B cell (primary cell): ENCODE measurements around the gene NPY4R. TPM values are rescaled to one million over a fixed set of nuclear protein-coding genes. Genes with fewer than 3 reads are reported as not detected.
"Not testable (repeated sequence)": the region's sequence is repeated elsewhere in the genome, so short reads cannot be mapped to it uniquely, and the experiment has no call there.

Experiments used
- ATAC-seq: fragments of 200-7000 bp; cut with Tn5 transposase; one replicate; pipeline ENCODE4 v1.10.0; 2021; ENCODE audit warnings: low read depth, mild to moderate bottlenecking, moderate number of reproducible peaks, moderate library complexity
- CTCF ChIA-PET: fragments of 350-600 bp; sonication (Branson Sonifier 250); formaldehyde crosslinking; loops from one replicate; lab custom pipeline; 2021; ENCODE audit warnings: antibody characterized with exemption, inconsistent platforms; lab: Charles Lee
- POLR2A ChIA-PET: fragments of 350-600 bp; sonication (Branson Sonifier 250); formaldehyde crosslinking; loops from one replicate; lab custom pipeline; 2021; ENCODE audit warnings: antibody characterized with exemption; lab: Charles Lee
- DNase-seq: peaks from one replicate; pipeline ENCODE4 v3.0.0; 2013
- H2AFZ ChIP-seq: 2 replicates; pipeline ENCODE4 v1.6.1; 2012; ENCODE audit warnings: mild to moderate bottlenecking, low read depth, low read length; ENCODE audit not compliant: insufficient read depth, poor library complexity, severe bottlenecking
- H3K27ac ChIP-seq, 2 donors: 1 replicate in 1 of 2; 2 replicates in 1 of 2; pipeline ENCODE4 v1.5.1; 2012 to 2013; ENCODE audit warnings: low read length in 2 of 2, mild to moderate bottlenecking in 2 of 2, moderate library complexity in 1 of 2
- H3K27me3 ChIP-seq, 4 experiments: fragments of 200-600 bp in 1 of 4; sonication (generic) in 1 of 4; replicated peaks in 1 of 4; 1 replicate in 2 of 4; 2 replicates in 2 of 4; pipeline versions ENCODE4 v1.6.1 to v1.7.0; 2013 to 2016; ENCODE audit warnings: low read length in 3 of 4, mild to moderate bottlenecking in 2 of 4, mixed read lengths in 1 of 4, moderate library complexity in 1 of 4; ENCODE audit not compliant: insufficient read depth in 4 of 4, control insufficient read depth in 3 of 4; ENCODE audit errors: control extremely low read depth in 1 of 4
- H3K36me3 ChIP-seq, 2 experiments: replicated peaks in 1 of 2; 1 replicate in 1 of 2; 2 replicates in 1 of 2; pipeline versions ENCODE4 v1.6.1 to v1.7.1; 2013; ENCODE audit warnings: low read length in 1 of 2; ENCODE audit not compliant: insufficient read depth in 2 of 2, control insufficient read depth in 1 of 2; ENCODE audit errors: control extremely low read depth in 1 of 2, extremely low read depth in 1 of 2
- H3K4me1 ChIP-seq, 2 donors: fragments of 200-600 bp in 1 of 2; sonication (generic) in 1 of 2; 1 replicate in 1 of 2; 2 replicates in 1 of 2; pipeline versions ENCODE4 v1.5.1 to v1.6.1; 2013 to 2017; ENCODE audit warnings: low read length in 2 of 2; ENCODE audit not compliant: control insufficient read depth in 2 of 2, insufficient read depth in 2 of 2
- H3K4me2 ChIP-seq: replicated peaks from 2 replicates; pipeline ENCODE3; 2012; ENCODE audit warnings: mild to moderate bottlenecking, low read depth, low read length; ENCODE audit not compliant: poor library complexity, severe bottlenecking
- H3K4me3 ChIP-seq, 5 experiments: fragments of 200-600 bp in 1 of 5; sonication (generic) in 1 of 5; 1 replicate in 3 of 5; 2 replicates in 2 of 5; pipeline versions ENCODE4 v1.5.1 to v1.7.0; 2011 to 2016; ENCODE audit warnings: low read length in 4 of 5, mild to moderate bottlenecking in 4 of 5, low read depth in 2 of 5, control low read depth in 1 of 5, moderate library complexity in 1 of 5; ENCODE audit not compliant: insufficient read depth in 1 of 5; ENCODE audit errors: control extremely low read depth in 1 of 5, extremely low read depth in 1 of 5
- H3K79me2 ChIP-seq: fragments of 200-600 bp; sonication (generic); one replicate; pipeline ENCODE4 v1.6.0; 2016; ENCODE audit warnings: low read length; ENCODE audit not compliant: control insufficient read depth, insufficient read depth
- H3K9ac ChIP-seq: fragments of 200-600 bp; sonication (generic); 2 replicates; pipeline ENCODE4 v1.6.1; 2017; ENCODE audit warnings: mild to moderate bottlenecking, low read length, moderate library complexity
- H3K9me3 ChIP-seq, 3 donors: one replicate each; pipeline versions ENCODE4 v1.6.1 to v1.7.1; 2013; ENCODE audit warnings: low read length in 2 of 3; ENCODE audit not compliant: control insufficient read depth in 2 of 3, insufficient read depth in 1 of 3; ENCODE audit errors: control extremely low read depth in 1 of 3
- H4K20me1 ChIP-seq: 2 replicates; pipeline ENCODE4 v1.6.0; 2012; ENCODE audit warnings: mild to moderate bottlenecking, low read length; ENCODE audit not compliant: insufficient read depth, control insufficient read depth, poor library complexity, severe bottlenecking
- H3K27ac Mint-ChIP-seq: one replicate; pipeline ENCODE4 v1.8.0; 2021; ENCODE audit warnings: mixed read lengths
- H3K27me3 Mint-ChIP-seq: one replicate; pipeline ENCODE4 v1.8.0; 2021; ENCODE audit warnings: mixed read lengths
- H3K4me1 Mint-ChIP-seq: one replicate; pipeline ENCODE4 v1.8.0; 2021; ENCODE audit warnings: mixed read lengths
- H3K4me3 Mint-ChIP-seq: one replicate; pipeline ENCODE4 v1.8.0; 2021; ENCODE audit warnings: mixed read lengths
- H3K9me3 Mint-ChIP-seq: one replicate; pipeline ENCODE4 v1.8.0; 2022; ENCODE audit warnings: mixed read lengths; ENCODE audit not compliant: insufficient read depth
- EZH2 ChIP-seq: IDR thresholded peaks from 2 replicates; pipeline ENCODE4 v1.6.1; 2012; ENCODE audit warnings: borderline replicate concordance, low read depth, mild to moderate bottlenecking, moderate library complexity, low read length; ENCODE audit not compliant: insufficient read depth, poor library complexity, severe bottlenecking
- WGBS: methylation state at CpG from one replicate; pipeline ENCODE4 v1.1.5; 2013; ENCODE audit warnings: missing lambda C conversion rate; ENCODE audit not compliant: insufficient coverage; 5-methylcytosine and 5-hydroxymethylcytosine counted together
- intact Hi-C: fragments of 100-400 bp; cut with micrococcal nuclease; formaldehyde crosslinking; loops from one replicate; pipeline ENCODE4 v1.10.0; 2022
- polyA minus RNA-seq: library from RNA; depleted of rRNA, polyadenylated mRNA; stranded (reverse); fragments of >200 nt; gene quantifications from 2 replicates; pipeline ENCODE4 v1.2.3, GENCODE V29; 2012
- polyA plus RNA-seq: library from polyadenylated mRNA; depleted of rRNA; stranded (reverse); fragments of >200 nt; gene quantifications from 2 replicates; pipeline ENCODE4 v1.2.3, GENCODE V29; 2012
- total RNA-seq, 2 donors: library from RNA; stranded (reverse); fragments of 120-200 nt in 1 of 2; gene quantifications; 1 replicate in 1 of 2; 2 replicates in 1 of 2; pipeline versions ENCODE4 v1.2.3 to v1.2.4, GENCODE V29; 2013 to 2022
- TF ChIP-seq, protein P1 (sequence below): fragments of 200-600 bp; IDR thresholded peaks from one replicate; pipeline ENCODE4 v1.8.0; 2022; ENCODE audit warnings: antibody characterized with exemption, mild to moderate bottlenecking

NPY4R gene, protein sequence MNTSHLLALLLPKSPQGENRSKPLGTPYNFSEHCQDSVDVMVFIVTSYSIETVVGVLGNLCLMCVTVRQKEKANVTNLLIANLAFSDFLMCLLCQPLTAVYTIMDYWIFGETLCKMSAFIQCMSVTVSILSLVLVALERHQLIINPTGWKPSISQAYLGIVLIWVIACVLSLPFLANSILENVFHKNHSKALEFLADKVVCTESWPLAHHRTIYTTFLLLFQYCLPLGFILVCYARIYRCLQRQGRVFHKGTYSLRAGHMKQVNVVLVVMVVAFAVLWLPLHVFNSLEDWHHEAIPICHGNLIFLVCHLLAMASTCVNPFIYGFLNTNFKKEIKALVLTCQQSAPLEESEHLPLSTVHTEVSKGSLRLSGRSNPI
- total RNA-seq (not detected in 2 replicates), polyA plus RNA-seq (not detected in 2 replicates), polyA minus RNA-seq (0.14 TPM in 1 of 2 replicates, not detected in the other)
- total RNA-seq (2013) = not detected

DNA sequence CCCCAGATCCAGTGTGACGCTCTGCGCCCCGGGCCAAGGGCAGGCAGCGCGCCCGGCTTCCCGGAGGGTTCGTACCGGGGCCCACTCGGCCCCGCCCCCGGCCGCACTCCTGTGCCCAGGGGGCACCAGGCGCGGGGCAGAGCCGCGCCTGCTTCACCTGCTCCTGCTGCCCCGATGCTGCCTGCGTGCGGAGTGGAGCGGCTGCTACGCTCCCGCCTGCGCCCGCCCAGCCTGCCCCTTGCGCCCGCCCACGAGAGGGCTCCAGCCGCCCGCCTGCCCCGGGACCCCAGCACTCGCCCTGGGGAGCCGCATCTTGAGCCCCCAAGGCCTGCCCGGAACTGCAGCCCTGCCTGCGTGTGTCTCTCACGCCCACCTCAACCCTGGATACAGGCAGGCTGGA, at the start of gene NPY4R:
NPY4R (minus strand) TSS at position 194 of the 400 bp plus-strand sequence. CDS start 3,323 bp downstream, outside the sequence.
- H3K4me1 ChIP-seq, intact Hi-C loops, POLR2A ChIA-PET, H3K27me3 ChIP-seq, H3K4me2 ChIP-seq, H3K27ac Mint-ChIP-seq, H3K9me3 Mint-ChIP-seq, H3K9me3 ChIP-seq, H3K9ac ChIP-seq, CTCF ChIA-PET, H3K4me1 Mint-ChIP-seq, H4K20me1 ChIP-seq, H3K4me3 Mint-ChIP-seq, H3K4me3 ChIP-seq, ATAC-seq, H3K36me3 ChIP-seq, H3K27me3 Mint-ChIP-seq, DNase-seq, H2AFZ ChIP-seq, H3K27ac ChIP-seq, H3K79me2 ChIP-seq: not testable (repeated sequence)
- no CpG with 5 or more reads among the region's 36 CpGs for WGBS

DNA sequence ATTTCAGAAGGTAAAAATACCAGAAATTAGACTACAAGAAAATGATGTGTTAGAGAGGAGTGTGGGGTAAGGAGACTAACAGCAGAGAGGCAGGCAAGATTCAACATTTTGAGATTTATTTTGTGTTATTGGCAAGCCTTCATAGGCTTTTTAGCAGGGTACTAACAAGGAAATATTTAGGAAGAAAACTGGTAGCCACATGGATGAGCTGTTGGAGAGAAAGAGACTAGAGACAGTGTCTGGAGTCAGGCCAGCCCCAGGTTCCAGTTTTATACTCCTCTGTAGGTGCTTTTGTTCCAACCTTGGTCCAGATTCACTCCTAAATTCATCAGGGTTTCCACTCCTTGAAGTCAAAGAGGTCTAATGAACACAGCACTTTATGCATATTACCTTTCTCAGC, 49.6 kb upstream of the NPY4R start:
- ChIA-PET POLR2A (no interaction called here), CTCF (no interaction called here)
- Histone ChIP-seq H3K79me2 (no peaks in the 10 kb centered on the region), H3K36me3 (no peaks in the 10 kb centered on the region), H3K4me3 (no peak overlapping the region), H3K4me2 (no peak overlapping the region), H3K4me1 (no peaks in the 10 kb centered on the region), H3K9ac (no peak overlapping the region), H2AFZ (no peak overlapping the region), H4K20me1 (no peaks in the 10 kb centered on the region), H3K27ac (no peak overlapping the region), H3K9me3 (no peaks in the 10 kb centered on the region), H3K27me3 (peaks cover 0 to 6% (median 0%) of the 10 kb centered on the region in 4 experiments)
- Mint-ChIP-seq H3K4me1 (no peaks in the 10 kb centered on the region), H3K27me3 (no peaks in the 10 kb centered on the region), H3K4me3 (no peak overlapping the region), H3K27ac (no peak overlapping the region), H3K9me3 (no peaks in the 10 kb centered on the region)
- intact Hi-C loops = no loop called here
- DNase-seq = no peak
- ATAC-seq = no peak
- TF ChIP-seq EZH2 = no peak
- TF ChIP-seq, protein P1, sequence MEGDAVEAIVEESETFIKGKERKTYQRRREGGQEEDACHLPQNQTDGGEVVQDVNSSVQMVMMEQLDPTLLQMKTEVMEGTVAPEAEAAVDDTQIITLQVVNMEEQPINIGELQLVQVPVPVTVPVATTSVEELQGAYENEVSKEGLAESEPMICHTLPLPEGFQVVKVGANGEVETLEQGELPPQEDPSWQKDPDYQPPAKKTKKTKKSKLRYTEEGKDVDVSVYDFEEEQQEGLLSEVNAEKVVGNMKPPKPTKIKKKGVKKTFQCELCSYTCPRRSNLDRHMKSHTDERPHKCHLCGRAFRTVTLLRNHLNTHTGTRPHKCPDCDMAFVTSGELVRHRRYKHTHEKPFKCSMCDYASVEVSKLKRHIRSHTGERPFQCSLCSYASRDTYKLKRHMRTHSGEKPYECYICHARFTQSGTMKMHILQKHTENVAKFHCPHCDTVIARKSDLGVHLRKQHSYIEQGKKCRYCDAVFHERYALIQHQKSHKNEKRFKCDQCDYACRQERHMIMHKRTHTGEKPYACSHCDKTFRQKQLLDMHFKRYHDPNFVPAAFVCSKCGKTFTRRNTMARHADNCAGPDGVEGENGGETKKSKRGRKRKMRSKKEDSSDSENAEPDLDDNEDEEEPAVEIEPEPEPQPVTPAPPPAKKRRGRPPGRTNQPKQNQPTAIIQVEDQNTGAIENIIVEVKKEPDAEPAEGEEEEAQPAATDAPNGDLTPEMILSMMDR = no peak
